ENCODE measurements around the gene VASH2.

DNA sequence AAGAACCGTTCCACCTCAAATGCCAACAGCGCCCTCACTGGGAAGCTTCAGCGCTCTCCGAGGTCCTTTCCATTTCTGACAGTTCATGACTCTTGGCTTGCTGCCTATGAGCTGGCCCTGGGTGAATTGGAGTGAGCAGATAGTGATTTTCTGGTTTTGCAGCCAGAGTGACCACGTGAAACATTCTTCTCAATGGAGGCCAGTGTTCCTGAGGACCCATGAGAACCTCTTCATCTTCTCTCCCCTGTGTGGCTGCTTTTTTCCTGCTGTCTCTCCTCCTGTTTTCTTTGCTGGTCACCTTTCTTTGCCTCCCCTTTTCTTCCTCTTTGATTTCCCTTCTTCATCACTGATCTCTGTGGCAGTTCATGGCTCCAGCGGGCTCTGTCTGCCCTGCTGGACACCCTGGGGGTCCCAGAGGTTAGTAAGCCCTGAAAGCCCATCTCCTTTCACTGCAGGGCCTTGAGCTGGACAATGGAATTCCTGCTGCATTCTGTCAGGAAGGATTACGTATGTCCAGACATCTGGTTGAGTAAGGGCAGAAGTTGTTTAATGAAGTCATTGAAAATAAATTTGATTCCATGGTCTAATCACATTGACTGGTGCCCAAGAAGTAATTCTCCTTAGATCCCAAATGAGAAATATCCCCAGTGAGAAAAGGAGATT lies 29.9 kb downstream of the VASH2 start:
- TF ChIP-seq, protein P1, sequence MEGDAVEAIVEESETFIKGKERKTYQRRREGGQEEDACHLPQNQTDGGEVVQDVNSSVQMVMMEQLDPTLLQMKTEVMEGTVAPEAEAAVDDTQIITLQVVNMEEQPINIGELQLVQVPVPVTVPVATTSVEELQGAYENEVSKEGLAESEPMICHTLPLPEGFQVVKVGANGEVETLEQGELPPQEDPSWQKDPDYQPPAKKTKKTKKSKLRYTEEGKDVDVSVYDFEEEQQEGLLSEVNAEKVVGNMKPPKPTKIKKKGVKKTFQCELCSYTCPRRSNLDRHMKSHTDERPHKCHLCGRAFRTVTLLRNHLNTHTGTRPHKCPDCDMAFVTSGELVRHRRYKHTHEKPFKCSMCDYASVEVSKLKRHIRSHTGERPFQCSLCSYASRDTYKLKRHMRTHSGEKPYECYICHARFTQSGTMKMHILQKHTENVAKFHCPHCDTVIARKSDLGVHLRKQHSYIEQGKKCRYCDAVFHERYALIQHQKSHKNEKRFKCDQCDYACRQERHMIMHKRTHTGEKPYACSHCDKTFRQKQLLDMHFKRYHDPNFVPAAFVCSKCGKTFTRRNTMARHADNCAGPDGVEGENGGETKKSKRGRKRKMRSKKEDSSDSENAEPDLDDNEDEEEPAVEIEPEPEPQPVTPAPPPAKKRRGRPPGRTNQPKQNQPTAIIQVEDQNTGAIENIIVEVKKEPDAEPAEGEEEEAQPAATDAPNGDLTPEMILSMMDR (IDR thresholded peaks at IDR 0.05; ENCODE audit: insufficient read depth, low read length, poor library complexity, severe bottlenecking): no peak
- TF ChIP-seq EZH2phosphoT487 (conservative IDR thresholded peaks at IDR 0.05; ENCODE audit: low read length): no peak
